Measurements from ENCODE around the gene OPRPN.

The OPRPN gene

GRCh38 chr4:70380578-70380977 is 17.2 kb upstream of the OPRPN start:
- Histone ChIP-seq H3K4me3 (no peak overlapping the region), H3K27ac (no peak overlapping the region), H3K9ac (ENCODE audit: insufficient read length) (no peak overlapping the region), H3K9me3 (ENCODE audit: low read depth, low read length) (no peaks in the 10 kb centered on the region), H3K36me3 (ENCODE audit: insufficient read depth, low read length) (no peaks in the 10 kb centered on the region)
- TF ChIP-seq POLR2AphosphoS5 (IDR thresholded peaks at IDR 0.05; ENCODE audit: borderline replicate concordance, low read depth, low read length) (no peak), FOXP2 (optimal IDR thresholded peaks at IDR 0.05; ENCODE audit: control extremely low read depth, extremely low read length, insufficient read depth) (no peak), EZH2 (IDR thresholded peaks at IDR 0.05) (no peak)
- DNase-seq (ENCODE audit: low read depth, low spot score): no peak

- H3K9me3 ChIP-seq (ENCODE audit: low read depth, low read length): no peaks in the 10 kb centered on the region
- H3K27ac ChIP-seq: no peak within 1 kb of the TSS
- DNase-seq (ENCODE audit: low read depth, low spot score): no peak
- TF ChIP-seq FOXP2 (optimal IDR thresholded peaks at IDR 0.05; ENCODE audit: control extremely low read depth, extremely low read length, insufficient read depth): no peak
- no peak for TF ChIP-seq EZH2 (IDR thresholded peaks at IDR 0.05)
- no peak for TF ChIP-seq POLR2AphosphoS5 (IDR thresholded peaks at IDR 0.05; ENCODE audit: borderline replicate concordance, low read depth, low read length)
- H3K9ac ChIP-seq (ENCODE audit: insufficient read length): no peak within 1 kb of the TSS
- no peaks in the 10 kb centered on the region for H3K36me3 ChIP-seq (ENCODE audit: insufficient read depth, low read length)
- H3K4me3 ChIP-seq: no peak within 1 kb of the TSS
These were observed 15.0 kb upstream of the OPRPN start, which contains the start of gene SMR3B for GRCh38 chr4:70382691-70383181. Gene SMR3B (plus strand): TSS chr4:70383131. CDS start chr4:70384511, 1,380 bp downstream.

- TF ChIP-seq EZH2 (IDR thresholded peaks at IDR 0.05): no peak
- no peak for TF ChIP-seq FOXP2 (optimal IDR thresholded peaks at IDR 0.05; ENCODE audit: control extremely low read depth, extremely low read length, insufficient read depth)
- no peak for TF ChIP-seq POLR2AphosphoS5 (IDR thresholded peaks at IDR 0.05; ENCODE audit: borderline replicate concordance, low read depth, low read length)
- H3K27ac ChIP-seq: no peak overlapping the region
- no peak overlapping the region for H3K9ac ChIP-seq (ENCODE audit: insufficient read length)
- no peaks in the 10 kb centered on the region for H3K36me3 ChIP-seq (ENCODE audit: insufficient read depth, low read length)
- H3K4me3 ChIP-seq: no peak overlapping the region
- DNase-seq (ENCODE audit: low read depth, low spot score): no peak
- H3K9me3 ChIP-seq (ENCODE audit: low read depth, low read length): no peaks in the 10 kb centered on the region
These were observed 5.5 kb upstream of the OPRPN start for GRCh38 chr4:70392057-70392776.

GRCh38 chr4:70399319-70399718 is 1.6 kb downstream of the OPRPN start:
- Histone ChIP-seq H3K36me3 (ENCODE audit: insufficient read depth, low read length) (no peaks in the 10 kb centered on the region), H3K27ac (no peak overlapping the region), H3K9ac (ENCODE audit: insufficient read length) (no peak overlapping the region), H3K4me3 (no peak overlapping the region), H3K9me3 (ENCODE audit: low read depth, low read length) (no peaks in the 10 kb centered on the region)
- no peak for DNase-seq (ENCODE audit: low read depth, low spot score)
- TF ChIP-seq POLR2AphosphoS5 (IDR thresholded peaks at IDR 0.05; ENCODE audit: borderline replicate concordance, low read depth, low read length) (no peak), EZH2 (IDR thresholded peaks at IDR 0.05) (no peak), FOXP2 (optimal IDR thresholded peaks at IDR 0.05; ENCODE audit: control extremely low read depth, extremely low read length, insufficient read depth) (no peak)

GRCh38 chr4:70402762-70403161 is 5.0 kb downstream of the OPRPN start:
- Histone ChIP-seq H3K27ac (no peak overlapping the region), H3K9ac (ENCODE audit: insufficient read length) (no peak overlapping the region), H3K4me3 (no peak overlapping the region), H3K9me3 (ENCODE audit: low read depth, low read length) (no peaks in the 10 kb centered on the region), H3K36me3 (ENCODE audit: insufficient read depth, low read length) (no peaks in the 10 kb centered on the region)
- DNase-seq (ENCODE audit: low read depth, low spot score): no peak
- TF ChIP-seq FOXP2 (optimal IDR thresholded peaks at IDR 0.05; ENCODE audit: control extremely low read depth, extremely low read length, insufficient read depth): no peak
- no peak for TF ChIP-seq EZH2 (IDR thresholded peaks at IDR 0.05)
- no peak for TF ChIP-seq POLR2AphosphoS5 (IDR thresholded peaks at IDR 0.05; ENCODE audit: borderline replicate concordance, low read depth, low read length)

GRCh38 chr4:70405765-70406164 is 8.0 kb downstream of the OPRPN start:
- H3K36me3 ChIP-seq (ENCODE audit: insufficient read depth, low read length): no peaks in the 10 kb centered on the region
- H3K4me3 ChIP-seq: no peak overlapping the region
- DNase-seq (ENCODE audit: low read depth, low spot score): no peak
- H3K9me3 ChIP-seq (ENCODE audit: low read depth, low read length): no peaks in the 10 kb centered on the region
- no peak overlapping the region for H3K9ac ChIP-seq (ENCODE audit: insufficient read length)
- H3K27ac ChIP-seq: no peak overlapping the region
- TF ChIP-seq POLR2AphosphoS5 (IDR thresholded peaks at IDR 0.05; ENCODE audit: borderline replicate concordance, low read depth, low read length) (no peak), EZH2 (IDR thresholded peaks at IDR 0.05) (no peak), FOXP2 (optimal IDR thresholded peaks at IDR 0.05; ENCODE audit: control extremely low read depth, extremely low read length, insufficient read depth) (no peak)

GRCh38 chr4:70425306-70425705 is 27.6 kb downstream of the OPRPN start:
- no peaks in the 10 kb centered on the region for H3K36me3 ChIP-seq (ENCODE audit: insufficient read depth, low read length)
- TF ChIP-seq FOXP2 (optimal IDR thresholded peaks at IDR 0.05; ENCODE audit: control extremely low read depth, extremely low read length, insufficient read depth) (no peak), POLR2AphosphoS5 (IDR thresholded peaks at IDR 0.05; ENCODE audit: borderline replicate concordance, low read depth, low read length) (no peak), EZH2 (IDR thresholded peaks at IDR 0.05) (no peak)
- DNase-seq (ENCODE audit: low read depth, low spot score): no peak
- no peak overlapping the region for H3K9ac ChIP-seq (ENCODE audit: insufficient read length)
- H3K27ac ChIP-seq: no peak overlapping the region
- H3K4me3 ChIP-seq: no peak overlapping the region
- H3K9me3 ChIP-seq (ENCODE audit: low read depth, low read length): no peaks in the 10 kb centered on the region

- Histone ChIP-seq H3K9ac (ENCODE audit: insufficient read length) (no peak overlapping the region), H3K9me3 (ENCODE audit: low read depth, low read length) (no peaks in the 10 kb centered on the region), H3K36me3 (ENCODE audit: insufficient read depth, low read length) (no peaks in the 10 kb centered on the region), H3K27ac (no peak overlapping the region), H3K4me3 (no peak overlapping the region)
- DNase-seq (ENCODE audit: low read depth, low spot score): no peak
- TF ChIP-seq EZH2 (IDR thresholded peaks at IDR 0.05) (no peak), POLR2AphosphoS5 (IDR thresholded peaks at IDR 0.05; ENCODE audit: borderline replicate concordance, low read depth, low read length) (no peak), FOXP2 (optimal IDR thresholded peaks at IDR 0.05; ENCODE audit: control extremely low read depth, extremely low read length, insufficient read depth) (no peak)
These were observed 29.0 kb downstream of the OPRPN start for GRCh38 chr4:70426789-70427188.
